T47D (cell line): ENCODE measurements around the gene SCP2.
"Not testable (repeated sequence)": the region's sequence is repeated elsewhere in the genome, so short reads cannot be mapped to it uniquely, and the experiment has no call there.

Experiments used
- DNase-seq, 2 experiments: peaks; one replicate each; pipeline versions ENCODE4 v3.0.0 to v3.0.0-alpha.2; 2011 to 2012; ENCODE audit warnings: low read depth in 1 of 2, low spot score in 1 of 2
- JUND ChIP-seq: IDR thresholded peaks from 2 replicates; pipeline ENCODE4 v1.6.1; 2012; ENCODE audit warnings: low read depth
- in situ Hi-C: cut with HindIII; loops from 2 replicates; pipeline ENCODE4 v1.10.0; 2016; ENCODE audit warnings: low sequenced_read_pairs, low pct_unique_long_range_greater_than_20kb

Gene SCP2

GRCh38 chr1:52955129-52955970 is 28.3 kb downstream of the SCP2 start:
- no peak for TF ChIP-seq JUND
- DNase-seq = no peak
- in situ Hi-C loops = no loop called here

GRCh38 chr1:52963101-52963500 is 36.0 kb downstream of the SCP2 start:
- in situ Hi-C loops = no loop called here
- TF ChIP-seq JUND = no peak
- no peak for DNase-seq

GRCh38 chr1:52967666-52968065 is 40.6 kb downstream of the SCP2 start:
- TF ChIP-seq JUND = no peak
- in situ Hi-C loops = no loop called here
- peak in 1 of 2 experiments; percentile 14 for DNase-seq

- DNase-seq, in situ Hi-C loops: not testable (repeated sequence)
Measured at GRCh38 chr1:52969234-52969633, 42.2 kb downstream of the SCP2 start.

GRCh38 chr1:52970149-52970548 is 43.1 kb downstream of the SCP2 start:
- no peak for TF ChIP-seq JUND
- in situ Hi-C loops = no loop called here
- peak in 1 of 2 experiments; percentile 8 for DNase-seq

GRCh38 chr1:52973841-52974240 is 46.8 kb downstream of the SCP2 start:
- no peak for TF ChIP-seq JUND
- DNase-seq = no peak
- in situ Hi-C loops = no loop called here

- in situ Hi-C loops = no loop called here
- no peak for DNase-seq
- no peak for TF ChIP-seq JUND
Measured at GRCh38 chr1:52976183-52977035, 49.3 kb downstream of the SCP2 start.

GRCh38 chr1:52978045-52978444 is 51.0 kb downstream of the SCP2 start:
- DNase-seq = no peak
- TF ChIP-seq JUND = no peak
- in situ Hi-C loops = no loop called here

- in situ Hi-C loops, DNase-seq: not testable (repeated sequence)
Measured at GRCh38 chr1:52992733-52993132, 65.7 kb downstream of the SCP2 start.

GRCh38 chr1:52994656-52995055 is 67.6 kb downstream of the SCP2 start:
- no peak for DNase-seq
- in situ Hi-C loops = no loop called here
- TF ChIP-seq JUND = no peak

- TF ChIP-seq JUND = no peak
- in situ Hi-C loops = no loop called here
- DNase-seq = no peak
Measured at GRCh38 chr1:52996653-52997052, 69.6 kb downstream of the SCP2 start.

- no peak for DNase-seq
- TF ChIP-seq JUND = no peak
- in situ Hi-C loops = no loop called here
Measured at GRCh38 chr1:53001128-53001527, 74.1 kb downstream of the SCP2 start.

- in situ Hi-C loops, DNase-seq: not testable (repeated sequence)
Measured at GRCh38 chr1:53006612-53007011, 79.5 kb downstream of the SCP2 start.

GRCh38 chr1:53010247-53010646 is 83.2 kb downstream of the SCP2 start:
- in situ Hi-C loops, DNase-seq: not testable (repeated sequence)
